ENCODE results near the gene CEP126.

The CEP126 gene

DNA sequence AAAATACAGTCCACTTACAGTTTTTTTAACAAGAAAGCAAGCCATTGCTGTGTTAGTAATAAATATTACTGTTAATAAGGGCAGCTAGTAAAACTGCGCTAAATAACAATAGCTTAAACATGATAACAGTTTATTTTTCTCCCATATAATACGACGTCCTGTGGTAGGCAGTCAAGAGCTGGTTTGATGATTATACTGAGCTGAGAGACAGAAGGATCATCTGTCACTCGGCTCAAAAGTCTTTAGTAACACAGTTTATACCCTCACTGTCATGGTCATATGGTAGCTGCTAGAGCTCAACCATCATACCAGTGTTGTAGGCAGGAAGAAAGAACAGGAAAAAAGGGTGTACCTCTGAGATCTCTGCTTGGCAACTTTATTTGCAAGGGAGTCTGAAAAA is 30.6 kb downstream of the CEP126 start:
- H4K8ac ChIP-seq (ENCODE audit: low read depth, low read length): no peak overlapping the region
- no peak overlapping the region for H4K91ac ChIP-seq (ENCODE audit: low read depth, low read length)
- H3K9ac ChIP-seq (ENCODE audit: low read length): no peak overlapping the region
- no peak overlapping the region for H2AFZ ChIP-seq (ENCODE audit: insufficient read depth, low read length, poor library complexity)
- no peak overlapping the region for H3K27ac ChIP-seq (ENCODE audit: low read depth, low read length)
- no peak overlapping the region for H3K14ac ChIP-seq (ENCODE audit: low read length)
- H3K9me3 ChIP-seq (ENCODE audit: insufficient read depth, low read depth, low read length): no peaks in the 10 kb centered on the region
- no peak overlapping the region for H3K23ac ChIP-seq (ENCODE audit: low read length)
- H3K4me1 ChIP-seq (ENCODE audit: control insufficient read depth in 1 of 2, insufficient read depth in 2 of 2, low read length in 2 of 2): no peaks in the 10 kb centered on the region
- H3K27me3 ChIP-seq (ENCODE audit: insufficient read depth, low read length): no peaks in the 10 kb centered on the region
- no CpG with 5 or more reads among the region's 4 CpGs for WGBS (ENCODE audit: extremely low coverage, insufficient coverage, insufficient read length)
- H3K18ac ChIP-seq (ENCODE audit: low read length): no peak overlapping the region
- H3K4me2 ChIP-seq (ENCODE audit: low read length): no peak overlapping the region
- no peak overlapping the region for H3K4me3 ChIP-seq (ENCODE audit: low read depth, low read length)
- no peaks in the 10 kb centered on the region for H3K36me3 ChIP-seq (ENCODE audit: control insufficient read depth in 1 of 2, insufficient read depth in 2 of 2, low read length in 2 of 2)
- H2BK120ac ChIP-seq (ENCODE audit: insufficient read depth, low read length, poor library complexity): no peak overlapping the region
- H2BK12ac ChIP-seq (ENCODE audit: low read length): no peak overlapping the region
- H2AK5ac ChIP-seq (ENCODE audit: low read length): no peak overlapping the region
- H3K79me1 ChIP-seq (ENCODE audit: low read length): no peaks in the 10 kb centered on the region
- no peak overlapping the region for H4K12ac ChIP-seq (ENCODE audit: low read depth, low read length)
- no peak for DNase-seq
- H3K4ac ChIP-seq (ENCODE audit: low read depth, low read length): no peak overlapping the region
- H3K79me2 ChIP-seq (ENCODE audit: control insufficient read depth, insufficient read depth, low read length, poor library complexity): no peaks in the 10 kb centered on the region
- H2BK5ac ChIP-seq (ENCODE audit: low read depth, low read length, poor library complexity): no peak overlapping the region

DNA sequence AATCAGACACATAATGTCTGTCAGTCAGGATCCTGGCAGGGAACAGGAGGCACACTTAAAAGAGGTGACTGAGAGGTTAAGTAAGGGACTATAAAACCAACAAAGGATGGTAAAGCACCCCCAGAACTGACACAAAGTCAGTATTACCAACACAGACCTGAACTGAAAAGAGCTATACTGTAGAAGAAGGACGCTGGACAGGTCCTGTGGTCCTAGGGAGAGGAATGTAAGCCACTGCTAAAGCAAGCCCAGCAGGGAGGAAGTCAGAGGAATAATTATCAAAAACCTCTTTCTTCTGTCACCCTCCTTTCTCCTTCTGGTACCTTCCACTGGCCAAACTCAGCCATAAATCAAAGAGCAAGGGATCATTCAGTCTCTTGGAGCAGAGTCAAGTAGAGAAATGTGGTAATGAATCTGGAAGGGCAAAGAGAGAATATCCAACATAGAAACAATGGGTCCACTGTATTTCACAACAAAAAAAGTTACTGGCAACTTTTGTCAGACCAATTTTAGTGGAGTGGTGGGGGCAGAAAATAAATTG is 34.9 kb downstream of the CEP126 start:
- no peaks in the 10 kb centered on the region for H3K27me3 ChIP-seq (ENCODE audit: insufficient read depth, low read length)
- no peak overlapping the region for H3K4me3 ChIP-seq (ENCODE audit: low read depth, low read length)
- no CpG with 5 or more reads among the region's 1 CpG for WGBS (ENCODE audit: extremely low coverage, insufficient coverage, insufficient read length)
- H2AFZ ChIP-seq (ENCODE audit: insufficient read depth, low read length, poor library complexity): no peak overlapping the region
- H2BK12ac ChIP-seq (ENCODE audit: low read length): no peak overlapping the region
- H3K4ac ChIP-seq (ENCODE audit: low read depth, low read length): no peak overlapping the region
- no peaks in the 10 kb centered on the region for H3K79me1 ChIP-seq (ENCODE audit: low read length)
- H3K9me3 ChIP-seq (ENCODE audit: insufficient read depth, low read depth, low read length): no peaks in the 10 kb centered on the region
- H3K9ac ChIP-seq (ENCODE audit: low read length): no peak overlapping the region
- H3K79me2 ChIP-seq (ENCODE audit: control insufficient read depth, insufficient read depth, low read length, poor library complexity): no peaks in the 10 kb centered on the region
- H2BK120ac ChIP-seq (ENCODE audit: insufficient read depth, low read length, poor library complexity): no peak overlapping the region
- no peak overlapping the region for H3K14ac ChIP-seq (ENCODE audit: low read length)
- no peak overlapping the region for H2BK5ac ChIP-seq (ENCODE audit: low read depth, low read length, poor library complexity)
- H3K18ac ChIP-seq (ENCODE audit: low read length): no peak overlapping the region
- H3K23ac ChIP-seq (ENCODE audit: low read length): no peak overlapping the region
- H3K27ac ChIP-seq (ENCODE audit: low read depth, low read length): no peak overlapping the region
- H3K4me2 ChIP-seq (ENCODE audit: low read length): no peak overlapping the region
- no peaks in the 10 kb centered on the region for H3K4me1 ChIP-seq (ENCODE audit: control insufficient read depth in 1 of 2, insufficient read depth in 2 of 2, low read length in 2 of 2)
- H4K91ac ChIP-seq (ENCODE audit: low read depth, low read length): no peak overlapping the region
- DNase-seq: no peak
- H4K12ac ChIP-seq (ENCODE audit: low read depth, low read length): no peak overlapping the region
- no peak overlapping the region for H4K8ac ChIP-seq (ENCODE audit: low read depth, low read length)
- H2AK5ac ChIP-seq (ENCODE audit: low read length): no peak overlapping the region
- H3K36me3 ChIP-seq (ENCODE audit: control insufficient read depth in 1 of 2, insufficient read depth in 2 of 2, low read length in 2 of 2): no peaks in the 10 kb centered on the region

DNA sequence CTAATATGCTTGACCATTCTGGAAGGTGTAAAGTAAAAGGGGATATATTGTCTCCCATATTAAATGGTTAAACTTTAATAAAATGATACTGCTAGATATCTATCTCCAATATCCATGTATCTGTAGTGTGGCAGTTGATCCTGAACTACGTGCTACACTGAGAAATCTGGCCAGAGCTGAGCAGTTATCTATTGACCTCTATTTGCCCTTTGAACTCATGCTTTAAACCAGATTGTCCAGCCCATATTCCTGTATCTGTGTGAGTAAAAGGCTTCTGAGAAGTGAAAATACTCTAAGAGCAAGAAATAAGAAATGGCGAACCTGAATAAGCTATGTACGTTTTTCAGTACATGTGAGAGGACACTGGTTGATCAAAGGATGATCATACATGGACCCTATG is 40.5 kb downstream of the CEP126 start:
- H2AFZ ChIP-seq (ENCODE audit: insufficient read depth, low read length, poor library complexity): no peak overlapping the region
- no peaks in the 10 kb centered on the region for H3K27me3 ChIP-seq (ENCODE audit: insufficient read depth, low read length)
- no peak for DNase-seq
- H3K4me2 ChIP-seq (ENCODE audit: low read length): no peak overlapping the region
- no CpG with 5 or more reads among the region's 3 CpGs for WGBS (ENCODE audit: extremely low coverage, insufficient coverage, insufficient read length)
- H3K79me1 ChIP-seq (ENCODE audit: low read length): no peaks in the 10 kb centered on the region
- H2BK12ac ChIP-seq (ENCODE audit: low read length): no peak overlapping the region
- no peak overlapping the region for H3K23ac ChIP-seq (ENCODE audit: low read length)
- no peak overlapping the region for H3K9ac ChIP-seq (ENCODE audit: low read length)
- no peaks in the 10 kb centered on the region for H3K79me2 ChIP-seq (ENCODE audit: control insufficient read depth, insufficient read depth, low read length, poor library complexity)
- H2BK120ac ChIP-seq (ENCODE audit: insufficient read depth, low read length, poor library complexity): no peak overlapping the region
- no peaks in the 10 kb centered on the region for H3K9me3 ChIP-seq (ENCODE audit: insufficient read depth, low read depth, low read length)
- no peak overlapping the region for H4K8ac ChIP-seq (ENCODE audit: low read depth, low read length)
- H3K36me3 ChIP-seq (ENCODE audit: control insufficient read depth in 1 of 2, insufficient read depth in 2 of 2, low read length in 2 of 2): no peaks in the 10 kb centered on the region
- no peak overlapping the region for H2BK5ac ChIP-seq (ENCODE audit: low read depth, low read length, poor library complexity)
- no peak overlapping the region for H3K18ac ChIP-seq (ENCODE audit: low read length)
- no peak overlapping the region for H2AK5ac ChIP-seq (ENCODE audit: low read length)
- H3K4me1 ChIP-seq (ENCODE audit: control insufficient read depth in 1 of 2, insufficient read depth in 2 of 2, low read length in 2 of 2): no peaks in the 10 kb centered on the region
- H4K12ac ChIP-seq (ENCODE audit: low read depth, low read length): no peak overlapping the region
- no peak overlapping the region for H3K27ac ChIP-seq (ENCODE audit: low read depth, low read length)
- no peak overlapping the region for H4K91ac ChIP-seq (ENCODE audit: low read depth, low read length)
- no peak overlapping the region for H3K4me3 ChIP-seq (ENCODE audit: low read depth, low read length)
- no peak overlapping the region for H3K14ac ChIP-seq (ENCODE audit: low read length)
- H3K4ac ChIP-seq (ENCODE audit: low read depth, low read length): no peak overlapping the region

DNA sequence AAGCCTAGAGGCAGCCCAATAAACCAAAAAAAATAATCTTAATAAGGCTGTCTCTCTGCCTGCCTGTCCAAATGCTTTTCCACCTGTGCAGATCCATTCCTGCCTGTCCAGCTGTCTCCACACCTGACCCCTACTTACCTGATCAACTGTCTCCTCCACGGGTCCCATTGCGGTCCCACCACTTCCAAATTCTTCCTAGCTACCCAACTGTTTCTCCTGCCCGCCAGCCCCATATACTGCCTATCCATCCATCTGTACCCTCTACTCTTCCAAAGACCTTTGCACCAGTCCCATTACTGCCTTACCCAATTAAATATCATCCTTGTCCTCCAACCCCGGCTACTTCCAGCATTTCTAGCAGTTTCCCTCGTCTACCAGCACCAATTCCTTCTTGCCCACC is 40.9 kb downstream of the CEP126 start:
- no peak overlapping the region for H3K23ac ChIP-seq (ENCODE audit: low read length)
- H3K79me2 ChIP-seq (ENCODE audit: control insufficient read depth, insufficient read depth, low read length, poor library complexity): no peaks in the 10 kb centered on the region
- no peak overlapping the region for H2BK12ac ChIP-seq (ENCODE audit: low read length)
- H3K36me3 ChIP-seq (ENCODE audit: control insufficient read depth in 1 of 2, insufficient read depth in 2 of 2, low read length in 2 of 2): no peaks in the 10 kb centered on the region
- no peaks in the 10 kb centered on the region for H3K4me1 ChIP-seq (ENCODE audit: control insufficient read depth in 1 of 2, insufficient read depth in 2 of 2, low read length in 2 of 2)
- H2AFZ ChIP-seq (ENCODE audit: insufficient read depth, low read length, poor library complexity): no peak overlapping the region
- no peak overlapping the region for H3K18ac ChIP-seq (ENCODE audit: low read length)
- no peaks in the 10 kb centered on the region for H3K27me3 ChIP-seq (ENCODE audit: insufficient read depth, low read length)
- no peak overlapping the region for H4K91ac ChIP-seq (ENCODE audit: low read depth, low read length)
- H2BK5ac ChIP-seq (ENCODE audit: low read depth, low read length, poor library complexity): no peak overlapping the region
- no peak overlapping the region for H2BK120ac ChIP-seq (ENCODE audit: insufficient read depth, low read length, poor library complexity)
- H3K27ac ChIP-seq (ENCODE audit: low read depth, low read length): no peak overlapping the region
- no peak overlapping the region for H3K4me2 ChIP-seq (ENCODE audit: low read length)
- no peak overlapping the region for H3K9ac ChIP-seq (ENCODE audit: low read length)
- H4K8ac ChIP-seq (ENCODE audit: low read depth, low read length): no peak overlapping the region
- no CpG with 5 or more reads among the region's 5 CpGs for WGBS (ENCODE audit: extremely low coverage, insufficient coverage, insufficient read length)
- H3K9me3 ChIP-seq (ENCODE audit: insufficient read depth, low read depth, low read length): no peaks in the 10 kb centered on the region
- no peak overlapping the region for H3K4ac ChIP-seq (ENCODE audit: low read depth, low read length)
- no peaks in the 10 kb centered on the region for H3K79me1 ChIP-seq (ENCODE audit: low read length)
- no peak overlapping the region for H4K12ac ChIP-seq (ENCODE audit: low read depth, low read length)
- DNase-seq: no peak
- no peak overlapping the region for H3K14ac ChIP-seq (ENCODE audit: low read length)
- H2AK5ac ChIP-seq (ENCODE audit: low read length): no peak overlapping the region
- no peak overlapping the region for H3K4me3 ChIP-seq (ENCODE audit: low read depth, low read length)
